Measurements from ENCODE around the gene BAIAP2L2. TPM values are rescaled to one million over a fixed set of nuclear protein-coding genes. Genes with fewer than 3 reads are reported as not detected.
"Not testable (repeated sequence)": the region's sequence is repeated elsewhere in the genome, so short reads cannot be mapped to it uniquely, and the experiment has no call there.

BAIAP2L2 gene
- total RNA-seq, 1 donor from 2014 or later: 0.77 TPM

GRCh38 chr22:38041760-38042487 is 68.6 kb downstream of the BAIAP2L2 start:
- Mint-ChIP-seq H3K27me3 (ENCODE audit: unreplicated experiment) (peaks cover 9% of the 10 kb centered on the region), H3K36me3 (ENCODE audit: low read depth, unreplicated experiment) (no peaks in the 10 kb centered on the region), H3K4me1 (ENCODE audit: unreplicated experiment) (peaks cover 4% of the 10 kb centered on the region), H3K4me3 (ENCODE audit: unreplicated experiment) (peak overlapping the region; percentile 18), H3K9me3 (ENCODE audit: unreplicated experiment) (no peaks in the 10 kb centered on the region), H3K27ac (ENCODE audit: unreplicated experiment) (no peak overlapping the region)
- TF ChIP-seq, protein P1, sequence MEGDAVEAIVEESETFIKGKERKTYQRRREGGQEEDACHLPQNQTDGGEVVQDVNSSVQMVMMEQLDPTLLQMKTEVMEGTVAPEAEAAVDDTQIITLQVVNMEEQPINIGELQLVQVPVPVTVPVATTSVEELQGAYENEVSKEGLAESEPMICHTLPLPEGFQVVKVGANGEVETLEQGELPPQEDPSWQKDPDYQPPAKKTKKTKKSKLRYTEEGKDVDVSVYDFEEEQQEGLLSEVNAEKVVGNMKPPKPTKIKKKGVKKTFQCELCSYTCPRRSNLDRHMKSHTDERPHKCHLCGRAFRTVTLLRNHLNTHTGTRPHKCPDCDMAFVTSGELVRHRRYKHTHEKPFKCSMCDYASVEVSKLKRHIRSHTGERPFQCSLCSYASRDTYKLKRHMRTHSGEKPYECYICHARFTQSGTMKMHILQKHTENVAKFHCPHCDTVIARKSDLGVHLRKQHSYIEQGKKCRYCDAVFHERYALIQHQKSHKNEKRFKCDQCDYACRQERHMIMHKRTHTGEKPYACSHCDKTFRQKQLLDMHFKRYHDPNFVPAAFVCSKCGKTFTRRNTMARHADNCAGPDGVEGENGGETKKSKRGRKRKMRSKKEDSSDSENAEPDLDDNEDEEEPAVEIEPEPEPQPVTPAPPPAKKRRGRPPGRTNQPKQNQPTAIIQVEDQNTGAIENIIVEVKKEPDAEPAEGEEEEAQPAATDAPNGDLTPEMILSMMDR (IDR thresholded peaks at IDR 0.05; ENCODE audit: unreplicated experiment): no peak
- DNase-seq (ENCODE audit: low spot score): no peak

- no peaks in the 10 kb centered on the region for H3K9me3 Mint-ChIP-seq (ENCODE audit: unreplicated experiment)
- no peak overlapping the region for H3K27ac Mint-ChIP-seq (ENCODE audit: unreplicated experiment)
- DNase-seq (ENCODE audit: low spot score): no peak
- no peak overlapping the region for H3K4me3 Mint-ChIP-seq (ENCODE audit: unreplicated experiment)
- H3K27me3 Mint-ChIP-seq (ENCODE audit: unreplicated experiment): peaks cover 11% of the 10 kb centered on the region
- TF ChIP-seq, protein P1 (IDR thresholded peaks at IDR 0.05; ENCODE audit: unreplicated experiment): no peak
- H3K36me3 Mint-ChIP-seq (ENCODE audit: low read depth, unreplicated experiment): no peaks in the 10 kb centered on the region
- H3K4me1 Mint-ChIP-seq (ENCODE audit: unreplicated experiment): peaks cover 7% of the 10 kb centered on the region
Measured at GRCh38 chr22:38040953-38041759, 69.3 kb downstream of the BAIAP2L2 start.

GRCh38 chr22:38038890-38039812 is 71.3 kb downstream of the BAIAP2L2 start:
- no peak overlapping the region for H3K27ac Mint-ChIP-seq (ENCODE audit: unreplicated experiment)
- H3K9me3 Mint-ChIP-seq (ENCODE audit: unreplicated experiment): no peaks in the 10 kb centered on the region
- no peaks in the 10 kb centered on the region for H3K36me3 Mint-ChIP-seq (ENCODE audit: low read depth, unreplicated experiment)
- H3K4me1 Mint-ChIP-seq (ENCODE audit: unreplicated experiment): peaks cover 12% of the 10 kb centered on the region
- H3K27me3 Mint-ChIP-seq (ENCODE audit: unreplicated experiment): peaks cover 11% of the 10 kb centered on the region
- no peak overlapping the region for H3K4me3 Mint-ChIP-seq (ENCODE audit: unreplicated experiment)
- DNase-seq (ENCODE audit: low spot score): no peak
- TF ChIP-seq, protein P1 (IDR thresholded peaks at IDR 0.05; ENCODE audit: unreplicated experiment): no peak

DNA sequence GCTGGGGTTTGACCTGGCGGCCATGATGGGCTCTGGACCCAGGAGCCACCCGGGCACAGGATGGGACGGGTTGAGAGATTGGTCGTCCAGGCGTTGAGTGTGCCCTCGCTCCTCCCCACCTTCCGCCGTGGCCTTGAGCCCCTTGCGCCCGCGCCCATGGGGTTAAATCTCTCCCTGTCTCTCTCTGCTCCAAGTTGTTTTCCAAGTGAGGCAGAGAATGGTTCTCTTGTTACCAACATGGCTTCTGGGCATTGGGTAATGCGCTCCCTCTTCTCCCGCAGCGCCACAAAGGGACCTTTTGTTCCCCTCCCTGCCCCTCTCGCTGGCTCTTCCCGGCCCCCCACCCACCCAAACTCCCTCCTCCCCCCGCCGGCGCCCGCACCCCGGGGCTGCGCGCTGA is 72.1 kb downstream of the BAIAP2L2 start:
- Mint-ChIP-seq H3K36me3 (ENCODE audit: low read depth, unreplicated experiment) (no peaks in the 10 kb centered on the region), H3K27ac (ENCODE audit: unreplicated experiment) (no peak overlapping the region), H3K27me3 (ENCODE audit: unreplicated experiment) (peaks cover 16% of the 10 kb centered on the region), H3K4me1 (ENCODE audit: unreplicated experiment) (peaks cover 15% of the 10 kb centered on the region), H3K9me3 (ENCODE audit: unreplicated experiment) (no peaks in the 10 kb centered on the region), H3K4me3 (ENCODE audit: unreplicated experiment) (no peak overlapping the region)
- no peak for DNase-seq (ENCODE audit: low spot score)
- TF ChIP-seq, protein P1 (IDR thresholded peaks at IDR 0.05; ENCODE audit: unreplicated experiment): no peak

- not testable (repeated sequence) for H3K27ac Mint-ChIP-seq (ENCODE audit: unreplicated experiment); H3K36me3 Mint-ChIP-seq (ENCODE audit: low read depth, unreplicated experiment); H3K9me3 Mint-ChIP-seq (ENCODE audit: unreplicated experiment); H3K4me3 Mint-ChIP-seq (ENCODE audit: unreplicated experiment); DNase-seq (ENCODE audit: low spot score)
- Mint-ChIP-seq H3K4me1 (ENCODE audit: unreplicated experiment) (peaks cover 15% of the 10 kb centered on the region), H3K27me3 (ENCODE audit: unreplicated experiment) (peaks cover 16% of the 10 kb centered on the region)
Measured at GRCh38 chr22:38037367-38038150, 72.9 kb downstream of the BAIAP2L2 start.
